NCI-H748 treated with DMSO at 0.1 percent for 48 hours (cell line): Measurements from ENCODE around the gene MBD6.

Source experiments
- DNase-seq: peaks from one replicate; lab custom pipeline; 2025; lab: John Stamatoyannopoulos, UW

MBD6 gene

GRCh38 chr12:57576613-57577160, 54.1 kb downstream of the MBD6 start:
- DNase-seq, result no peak

GRCh38 chr12:57577981-57578758, 55.5 kb downstream of the MBD6 start:
- DNase-seq, result no peak

- no peak for DNase-seq
Observed at GRCh38 chr12:57579011-57579410, 56.4 kb downstream of the MBD6 start.
